H9 (cell line): ENCODE measurements around the gene SURF2. TPM values are rescaled to one million over a fixed set of nuclear protein-coding genes. Genes with fewer than 3 reads are reported as not detected.

Source experiments
- DNase-seq: peaks from one replicate; pipeline ENCODE4 v3.0.0-alpha.2; 2017
- H2AFZ ChIP-seq: one replicate; pipeline ENCODE4 v1.6.1; 2013; ENCODE audit warnings: mild to moderate bottlenecking, low read length, control low read depth, moderate library complexity
- H2AK5ac ChIP-seq: 2 replicates; pipeline ENCODE4 v1.6.1; 2013; ENCODE audit warnings: low read length, control low read depth, mixed read lengths; ENCODE audit not compliant: insufficient read length
- H2BK120ac ChIP-seq: one replicate; pipeline ENCODE4 v1.6.1; 2013; ENCODE audit warnings: low read depth, mild to moderate bottlenecking, low read length, control low read depth, inconsistent platforms; ENCODE audit not compliant: poor library complexity, severe bottlenecking
- H2BK12ac ChIP-seq: 2 replicates; pipeline ENCODE4 v1.6.1; 2013; ENCODE audit warnings: low read length, control low read depth, mixed read lengths, low read depth; ENCODE audit not compliant: insufficient read length
- H2BK15ac ChIP-seq: 2 replicates; pipeline ENCODE4 v1.6.1; 2013; ENCODE audit warnings: low read depth, low read length, control low read depth
- H2BK20ac ChIP-seq: one replicate; pipeline ENCODE4 v1.6.1; 2013; ENCODE audit warnings: low read depth, mild to moderate bottlenecking, low read length, control low read depth, inconsistent platforms; ENCODE audit not compliant: poor library complexity, severe bottlenecking
- H2BK5ac ChIP-seq: 2 replicates; pipeline ENCODE4 v1.6.1; 2013; ENCODE audit warnings: low read length, control low read depth, mixed read lengths; ENCODE audit not compliant: insufficient read length
- H3K14ac ChIP-seq: 2 replicates; pipeline ENCODE4 v1.6.1; 2013; ENCODE audit warnings: low read length, control low read depth; ENCODE audit not compliant: insufficient read depth
- H3K18ac ChIP-seq: 2 replicates; pipeline ENCODE4 v1.6.1; 2013; ENCODE audit warnings: low read depth, mild to moderate bottlenecking, mixed read lengths, low read length, control low read depth; ENCODE audit not compliant: insufficient read length
- H3K23ac ChIP-seq: 2 replicates; pipeline ENCODE4 v1.6.1; 2013; ENCODE audit warnings: low read length, control low read depth, mixed read lengths, low read depth; ENCODE audit not compliant: insufficient read length
- H3K23me2 ChIP-seq: 2 replicates; pipeline ENCODE4 v1.6.1; 2013; ENCODE audit warnings: low read depth, mild to moderate bottlenecking, mixed read lengths, low read length, control low read depth; ENCODE audit not compliant: insufficient read length, poor library complexity, severe bottlenecking
- H3K27ac ChIP-seq: 2 replicates; pipeline ENCODE4 v1.5.1; 2013; ENCODE audit warnings: low read length, control low read depth, mixed read lengths, low read depth; ENCODE audit not compliant: insufficient read length
- H3K27me3 ChIP-seq: 2 replicates; pipeline ENCODE4 v1.6.1; 2013; ENCODE audit warnings: low read length, control low read depth, inconsistent platforms; ENCODE audit not compliant: insufficient read depth
- H3K4ac ChIP-seq: 2 replicates; pipeline ENCODE4 v1.6.1; 2013; ENCODE audit warnings: low read depth, mild to moderate bottlenecking, control low read depth, inconsistent platforms, low read length, moderate library complexity
- H3K4me1 ChIP-seq: 2 replicates; pipeline ENCODE4 v1.6.1; 2013; ENCODE audit warnings: low read length, control low read depth, inconsistent platforms; ENCODE audit not compliant: insufficient read depth
- H3K4me2 ChIP-seq: 2 replicates; pipeline ENCODE4 v1.6.1; 2013; ENCODE audit warnings: low read length, control low read depth, mixed read lengths; ENCODE audit not compliant: insufficient read length, insufficient read depth
- H3K56ac ChIP-seq: 2 replicates; pipeline ENCODE4 v1.6.1; 2013; ENCODE audit warnings: low read depth, mild to moderate bottlenecking, mixed read lengths, low read length, control low read depth; ENCODE audit not compliant: insufficient read length
- H3K79me1 ChIP-seq: 2 replicates; pipeline ENCODE4 v1.6.1; 2013; ENCODE audit warnings: low read depth, mild to moderate bottlenecking, moderate library complexity, low read length, control low read depth, inconsistent platforms; ENCODE audit not compliant: insufficient read depth, poor library complexity, severe bottlenecking
- H3K79me2 ChIP-seq: 2 replicates; pipeline ENCODE4 v1.6.1; 2013; ENCODE audit warnings: low read length, control low read depth, inconsistent platforms; ENCODE audit not compliant: insufficient read depth
- H3K9ac ChIP-seq: 2 replicates; pipeline ENCODE4 v1.6.1; 2013; ENCODE audit warnings: low read length, control low read depth, mixed read lengths; ENCODE audit not compliant: insufficient read length; ENCODE audit errors: extremely low read depth
- H3K9me3 ChIP-seq: one replicate; pipeline ENCODE4 v1.6.1; 2013; ENCODE audit warnings: low read depth, low read length, inconsistent platforms; ENCODE audit not compliant: control insufficient read depth
- H3T11ph ChIP-seq: one replicate; pipeline ENCODE4 v1.6.1; 2013; ENCODE audit warnings: mild to moderate bottlenecking, low read length, control low read depth, inconsistent platforms
- H4K20me1 ChIP-seq: one replicate; pipeline ENCODE4 v1.6.1; 2013; ENCODE audit not compliant: control insufficient read depth, insufficient read length, insufficient read depth
- H4K5ac ChIP-seq: 2 replicates; pipeline ENCODE4 v1.6.1; 2013; ENCODE audit warnings: low read depth, mild to moderate bottlenecking, mixed read lengths, low read length, control low read depth; ENCODE audit not compliant: insufficient read length
- H4K8ac ChIP-seq: replicated peaks from 2 replicates; pipeline ENCODE4 v1.6.1; 2013; ENCODE audit warnings: low read length, control low read depth, mixed read lengths, low read depth; ENCODE audit not compliant: insufficient read length
- H4K91ac ChIP-seq: 2 replicates; pipeline ENCODE4 v1.6.1; 2013; ENCODE audit warnings: low read depth, mild to moderate bottlenecking, moderate library complexity, mixed read lengths, low read length, control low read depth; ENCODE audit not compliant: insufficient read length
- H3K27ac Mint-ChIP-seq, 3 experiments: 2 replicates in 2 of 3; 3 replicates in 1 of 3; pipeline ENCODE4 v1.8.0; 2020 to 2021; ENCODE audit warnings: mixed read lengths in 3 of 3, mild to moderate bottlenecking in 1 of 3, moderate library complexity in 1 of 3
- H3K27me3 Mint-ChIP-seq: 2 replicates; pipeline ENCODE4 v1.8.0; 2021; ENCODE audit warnings: low read depth, mild to moderate bottlenecking, moderate library complexity, mixed read lengths
- H3K36me3 Mint-ChIP-seq, 3 experiments: 2 replicates in 2 of 3; 3 replicates in 1 of 3; pipeline ENCODE4 v1.8.0; 2020 to 2021; ENCODE audit warnings: low read depth in 3 of 3, mixed read lengths in 3 of 3; ENCODE audit not compliant: insufficient read depth in 1 of 3
- H3K4me1 Mint-ChIP-seq, 2 experiments: 2 replicates each; pipeline ENCODE4 v1.8.0; 2020; ENCODE audit warnings: mixed read lengths in 2 of 2
- H3K4me3 Mint-ChIP-seq, 2 experiments: 2 replicates in 1 of 2; 3 replicates in 1 of 2; pipeline ENCODE4 v1.8.0; 2020 to 2021; ENCODE audit warnings: mild to moderate bottlenecking in 2 of 2, mixed read lengths in 2 of 2, moderate library complexity in 1 of 2
- H3K9me3 Mint-ChIP-seq, 2 experiments: 2 replicates in 1 of 2; 3 replicates in 1 of 2; pipeline ENCODE4 v1.8.0; 2020; ENCODE audit warnings: mild to moderate bottlenecking in 2 of 2, mixed read lengths in 2 of 2, moderate library complexity in 1 of 2
- CTCF ChIP-seq: fragments of 200-600 bp; sonication (generic); conservative IDR thresholded peaks from 3 replicates; pipeline ENCODE4 v1.8.0; 2021; ENCODE audit warnings: antibody characterized with exemption, mild to moderate bottlenecking
- WGBS: extraction: QIAGEN DNeasy Blood & Tissue Kit; methylation state at CpG from one replicate; pipeline ENCODE4 v1.1.7; 2013; ENCODE audit warnings: missing lambda C conversion rate, low lambda C conversion rate, mixed read lengths; ENCODE audit not compliant: insufficient read length; ENCODE audit errors: extremely low coverage; 5-methylcytosine and 5-hydroxymethylcytosine counted together
- total RNA-seq: library from RNA; stranded (reverse); gene quantifications from 2 replicates; pipeline ENCODE4 v1.2.1, GENCODE V29; 2021

The SURF2 gene
- total RNA-seq, 1 experiment from 2014 or later = 44.4 TPM

- WGBS = no CpG with 5 or more reads among the region's 8 CpGs
- peaks cover 0 to 1% (median 0%) of the 10 kb centered on the region in 3 experiments; a peak in 1 of 7 replicates for H3K36me3 Mint-ChIP-seq
Measured at GRCh38 chr9:133394687-133395271, 38.4 kb downstream of the SURF2 start.

More at GRCh38 chr9:133394687-133395271, 38.4 kb downstream of the SURF2 start:
- H3K27me3 Mint-ChIP-seq = peaks cover 34% of the 10 kb centered on the region
- Histone ChIP-seq H2BK12ac (no peak overlapping the region), H3K27ac (no peak overlapping the region), H3K79me1 (no peaks in the 10 kb centered on the region), H3K4me1 (no peaks in the 10 kb centered on the region), H2BK5ac (no peak overlapping the region), H3K9ac (no peak overlapping the region), H3K23me2 (no peaks in the 10 kb centered on the region), H3K9me3 (no peaks in the 10 kb centered on the region), H3K18ac (no peak overlapping the region), H2BK20ac (no peak overlapping the region), H3K79me2 (no peaks in the 10 kb centered on the region), H3K4ac (no peak overlapping the region), H4K8ac (no peak overlapping the region), H4K5ac (no peak overlapping the region), H3T11ph (no peak overlapping the region), H2AK5ac (no peak overlapping the region), H3K56ac (no peak overlapping the region), H3K14ac (no peak overlapping the region), H2AFZ (no peak overlapping the region), H4K20me1 (no peaks in the 10 kb centered on the region), H2BK120ac (no peak overlapping the region), H4K91ac (no peak overlapping the region), H3K27me3 (no peaks in the 10 kb centered on the region), H2BK15ac (no peak overlapping the region), H3K23ac (no peak overlapping the region), H3K4me2 (no peak overlapping the region)
- TF ChIP-seq CTCF = no peak
- peaks cover 13% of the 10 kb centered on the region in 2 experiments for H3K9me3 Mint-ChIP-seq
- H3K4me1 Mint-ChIP-seq = peaks cover 0 to 3% of the 10 kb centered on the region in 2 experiments; a peak in 1 of 4 replicates
- H3K4me3 Mint-ChIP-seq = no peak overlapping the region
- H3K27ac Mint-ChIP-seq = no peak overlapping the region
- no peak for DNase-seq
